Ishikawa (cell line): ENCODE measurements around the gene MLANA.
A peak's percentile ranks its signal among the peaks of the same experiment; 100 is the strongest.

ENCODE experiments used
- CEBPB ChIP-seq: IDR thresholded peaks from 2 replicates; pipeline ENCODE4 v1.6.1; 2012
- CREB1 ChIP-seq: IDR thresholded peaks from 2 replicates; pipeline ENCODE4 v1.6.1; 2012; ENCODE audit warnings: low read depth
- EGR1 ChIP-seq: IDR thresholded peaks from 2 replicates; pipeline ENCODE4 v1.6.1; 2012
- EP300 ChIP-seq: IDR thresholded peaks from 2 replicates; pipeline ENCODE4 v1.6.1; 2012; ENCODE audit warnings: borderline replicate concordance
- FOXM1 ChIP-seq: IDR thresholded peaks from 2 replicates; pipeline ENCODE4 v1.6.1; 2012; ENCODE audit warnings: low read depth, borderline replicate concordance
- MAX ChIP-seq: IDR thresholded peaks from 2 replicates; pipeline ENCODE4 v1.6.1; 2012
- NFIC ChIP-seq: IDR thresholded peaks from 2 replicates; pipeline ENCODE4 v1.6.1; 2012
- RAD21 ChIP-seq: IDR thresholded peaks from 2 replicates; pipeline ENCODE4 v1.6.1; 2012; ENCODE audit warnings: low read depth
- REST ChIP-seq: IDR thresholded peaks from 2 replicates; pipeline ENCODE4 v1.6.1; 2012; ENCODE audit warnings: low read depth, mild to moderate bottlenecking
- TAF1 ChIP-seq: IDR thresholded peaks from 2 replicates; pipeline ENCODE4 v1.6.1; 2012; ENCODE audit warnings: low read depth, mild to moderate bottlenecking
- TCF12 ChIP-seq: IDR thresholded peaks from 2 replicates; pipeline ENCODE4 v1.6.1; 2012; ENCODE audit warnings: low read depth
- TEAD4 ChIP-seq: IDR thresholded peaks from 2 replicates; pipeline ENCODE4 v1.6.1; 2012
- YY1 ChIP-seq: IDR thresholded peaks from 2 replicates; pipeline ENCODE4 v1.6.1; 2012; ENCODE audit warnings: low read depth
- ZBTB7A ChIP-seq: IDR thresholded peaks from 2 replicates; pipeline ENCODE4 v1.6.1; 2012; ENCODE audit warnings: low read depth
- TF ChIP-seq, protein P1 (sequence below): IDR thresholded peaks from 2 replicates; pipeline ENCODE4 v1.6.1; 2012

The MLANA gene

DNA sequence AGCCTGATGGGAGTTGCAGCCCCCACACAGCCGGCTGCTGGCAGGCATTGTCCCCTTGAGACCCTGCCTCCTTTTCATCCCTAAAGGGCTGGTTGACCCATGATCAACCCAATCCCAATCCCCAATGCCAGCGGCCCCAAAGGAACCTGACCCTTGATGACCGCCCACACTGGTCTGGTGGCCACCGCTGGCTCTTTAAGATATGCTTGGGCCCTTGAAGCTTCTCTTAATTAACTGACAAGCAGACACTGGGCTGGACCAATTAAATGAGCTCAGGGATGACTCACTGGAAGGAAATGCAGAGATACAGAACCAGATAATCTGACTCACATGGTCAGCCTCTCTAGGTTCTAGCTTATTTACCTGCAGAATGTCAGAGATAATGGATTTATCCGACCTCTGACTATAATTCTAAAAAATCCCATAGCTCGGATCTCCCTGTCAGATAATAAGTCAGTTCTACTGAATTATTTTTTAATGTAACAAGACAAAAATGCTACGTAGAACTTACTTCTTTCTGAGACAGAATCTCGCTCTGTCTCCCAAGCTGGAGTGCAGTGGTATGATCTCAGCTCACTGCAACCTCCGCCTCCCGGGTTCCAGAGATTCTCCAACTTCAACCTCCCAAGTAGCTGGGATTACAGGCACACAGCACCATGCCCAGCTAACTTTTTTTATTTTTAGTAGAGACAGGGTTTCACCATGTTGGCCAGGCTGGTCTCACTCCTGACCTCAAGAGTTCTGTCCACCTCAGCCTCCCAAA, 11.1 kb upstream of the MLANA start:
- no peak for TF ChIP-seq REST
- TF ChIP-seq EP300 = no peak
- no peak for TF ChIP-seq MAX
- TF ChIP-seq NFIC = no peak
- TF ChIP-seq TEAD4 = no peak
- no peak for TF ChIP-seq FOXM1
- TF ChIP-seq YY1 = no peak
- TF ChIP-seq RAD21 = no peak
- TF ChIP-seq CREB1 = no peak
- TF ChIP-seq, protein P1, sequence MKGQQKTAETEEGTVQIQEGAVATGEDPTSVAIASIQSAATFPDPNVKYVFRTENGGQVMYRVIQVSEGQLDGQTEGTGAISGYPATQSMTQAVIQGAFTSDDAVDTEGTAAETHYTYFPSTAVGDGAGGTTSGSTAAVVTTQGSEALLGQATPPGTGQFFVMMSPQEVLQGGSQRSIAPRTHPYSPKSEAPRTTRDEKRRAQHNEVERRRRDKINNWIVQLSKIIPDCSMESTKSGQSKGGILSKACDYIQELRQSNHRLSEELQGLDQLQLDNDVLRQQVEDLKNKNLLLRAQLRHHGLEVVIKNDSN = no peak
- TF ChIP-seq EGR1 = no peak
- no peak for TF ChIP-seq TAF1
- no peak for TF ChIP-seq ZBTB7A

GRCh38 chr9:5884191-5884590, 6.5 kb upstream of the MLANA start:
- TF ChIP-seq ZBTB7A (no peak), TAF1 (no peak), MAX (no peak), FOXM1 (no peak), CEBPB (no peak), TCF12 (peak; percentile 38; the same call in 1 of the 2 replicates), NFIC (peak; percentile 39; the same call in 1 of the 2 replicates), EP300 (peak; percentile 48; the same call in 1 of the 2 replicates), TEAD4 (no peak)
- TF ChIP-seq, protein P1 = no peak

DNA sequence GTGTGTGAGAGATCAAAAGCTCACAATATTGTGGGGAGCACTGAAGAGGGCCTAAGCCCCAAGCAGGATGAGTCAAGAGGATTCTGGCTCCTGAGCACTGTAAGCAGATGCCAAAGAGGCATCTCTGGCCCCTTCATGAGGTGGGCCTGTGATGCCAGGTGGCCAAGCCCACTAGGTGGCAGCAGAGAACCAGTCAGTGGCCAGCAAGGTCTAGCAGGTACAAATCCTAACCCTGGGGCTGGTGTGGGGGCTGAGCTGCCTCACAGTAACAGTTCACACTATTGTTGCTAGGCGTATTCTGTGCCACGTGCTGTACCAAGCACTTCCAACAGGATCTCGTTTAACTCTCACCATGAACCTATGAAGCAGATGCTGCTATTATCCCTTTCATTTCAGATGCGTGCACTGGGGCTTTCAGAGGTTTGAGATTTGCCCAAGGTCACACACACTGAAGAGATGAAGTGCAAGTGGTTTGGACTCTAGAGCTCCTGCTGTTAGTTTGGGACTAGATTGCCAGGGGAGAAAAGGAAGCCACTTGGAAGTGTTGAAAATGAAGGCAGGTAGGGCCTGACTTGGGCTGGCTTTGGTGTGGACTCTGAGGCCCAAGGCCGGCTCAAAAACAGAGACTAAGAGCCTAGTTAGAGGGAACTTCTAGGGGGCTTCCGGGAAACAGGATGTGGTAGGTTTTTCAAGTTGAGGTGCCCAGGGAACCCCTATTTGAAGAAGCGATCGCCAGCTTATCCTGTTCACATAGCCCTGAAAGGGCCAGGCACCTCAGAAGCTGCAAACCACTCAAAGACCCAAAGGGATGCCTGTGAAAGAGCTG, 4.4 kb upstream of the MLANA start:
- TF ChIP-seq ZBTB7A = no peak
- peak; percentile 97 for TF ChIP-seq RAD21

- TF ChIP-seq CEBPB (no peak), TCF12 (no peak), NFIC (no peak), MAX (no peak), EP300 (no peak), RAD21 (no peak), YY1 (no peak), EGR1 (no peak), FOXM1 (no peak), ZBTB7A (no peak)
Measured at GRCh38 chr9:5892456-5893133, 1.9 kb downstream of the MLANA start.

- TF ChIP-seq REST (no peak), RAD21 (no peak), TEAD4 (no peak), EP300 (no peak), YY1 (no peak), NFIC (no peak), EGR1 (no peak), TAF1 (no peak), CEBPB (no peak), CREB1 (no peak), MAX (no peak), TCF12 (no peak), ZBTB7A (no peak), FOXM1 (no peak)
- TF ChIP-seq, protein P1 = no peak
Measured at GRCh38 chr9:5893134-5893505, 2.4 kb downstream of the MLANA start.
